ENCODE results near the gene PANK3. TPM values are rescaled to one million over a fixed set of nuclear protein-coding genes. Genes with fewer than 3 reads are reported as not detected.
"Not testable (repeated sequence)": the region's sequence is repeated elsewhere in the genome, so short reads cannot be mapped to it uniquely, and the experiment has no call there.

Gene PANK3
- total and polyA plus RNA-seq, 2 experiments from 2014 or later = 11.8 to 24.2 TPM

DNA sequence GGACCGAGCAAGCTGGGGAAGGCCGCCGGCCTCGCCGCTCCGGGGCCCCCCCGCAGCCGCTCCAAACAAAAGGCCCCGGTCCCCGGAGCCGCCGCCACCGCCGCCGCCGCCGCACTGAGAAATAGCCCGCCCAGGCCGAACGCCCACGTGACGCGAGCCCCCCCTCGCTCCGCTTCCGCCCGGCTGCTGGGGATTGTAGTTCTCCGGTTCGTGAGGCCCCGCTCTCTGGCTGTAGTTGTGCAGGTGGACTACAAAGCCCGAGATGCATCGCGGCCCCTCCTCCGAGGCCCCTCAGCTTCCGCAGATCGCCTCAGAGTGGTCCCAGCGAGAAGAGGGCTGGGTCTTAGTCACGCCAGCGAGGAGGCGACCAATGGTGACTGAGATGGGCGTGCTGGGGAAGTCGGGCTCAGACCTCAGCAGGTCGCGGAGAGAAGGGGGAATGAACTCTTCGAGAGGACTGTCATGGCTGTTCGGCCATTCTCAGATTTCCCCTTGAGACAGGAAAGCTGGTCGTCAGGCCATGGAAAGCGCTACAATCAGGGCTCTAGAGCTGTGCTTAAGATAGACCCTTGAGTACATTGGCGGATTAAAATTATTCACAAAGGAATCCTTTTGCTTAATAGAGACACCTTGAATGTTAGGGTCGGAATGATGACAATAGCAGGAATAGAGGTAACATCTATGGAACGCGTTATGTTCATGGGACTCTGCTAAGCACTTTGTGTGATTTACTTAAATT is 489 bp upstream of the PANK3 start:
- 2 to 3% methylated on average over 32 to 40 of the region's 52 CpGs for WGBS, 2 experiments (ENCODE audit: low coverage in 1 of 2, low lambda C conversion rate in 2 of 2, missing lambda C conversion rate in 2 of 2)
- peak overlapping the region; percentile 87 for H3K9ac ChIP-seq

DNA sequence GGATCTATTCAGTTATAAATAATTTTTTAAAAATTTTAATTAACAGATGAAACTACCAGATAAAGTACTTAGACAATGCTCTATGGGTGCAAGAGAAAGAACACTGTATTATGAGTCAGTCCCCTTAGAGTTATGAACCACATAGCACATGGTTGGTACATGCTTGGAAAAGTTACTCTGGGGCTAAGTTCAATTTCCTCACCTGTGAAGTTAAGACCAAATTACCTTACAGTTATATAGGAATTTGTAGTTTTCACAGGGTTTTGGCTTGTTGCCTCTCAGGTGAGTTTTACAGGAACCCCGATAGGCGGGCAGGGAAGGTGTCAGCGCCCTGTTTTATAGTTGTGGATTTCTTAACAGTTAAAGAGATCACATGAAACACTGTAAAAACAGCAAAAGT is 1.2 kb downstream of the PANK3 start:
- in situ Hi-C loops (cut with MboI) = no loop called here
- no peaks in the 10 kb centered on the region for H3K9me2 ChIP-seq (ENCODE audit: insufficient read depth)
- peak; percentile 64 for DNase-seq
- H3K27me3 ChIP-seq (replicated peaks; ENCODE audit: insufficient read depth) = no peaks in the 10 kb centered on the region
- peak overlapping the region; percentile 87 for H3K9ac ChIP-seq
- H4K20me1 ChIP-seq (ENCODE audit: insufficient read depth) = peaks cover 10% of the 10 kb centered on the region
- H3F3A ChIP-seq (ENCODE audit: insufficient read depth) = 0 out of 2 replicates have a peak, but pooled peaks cover 5% of the 10 kb centered on the region
- peak overlapping the region; percentile 97 for H3K4me2 ChIP-seq (ENCODE audit: unreplicated experiment)
- H3K9me3 ChIP-seq (ENCODE audit: low read depth) = no peaks in the 10 kb centered on the region
- peaks cover 59% of the 10 kb centered on the region for H3K79me2 ChIP-seq (ENCODE audit: insufficient read depth)
- WGBS, 2 experiments (ENCODE audit: low coverage in 1 of 2, low lambda C conversion rate in 2 of 2, missing lambda C conversion rate in 2 of 2) = 0 to 2% methylated on average over 3 of the region's 3 CpGs
- peaks cover 13% of the 10 kb centered on the region; the same call in 1 of the 2 replicates for H3K4me1 ChIP-seq (ENCODE audit: insufficient read depth)
- no peak for TF ChIP-seq EZH2 (IDR thresholded peaks at IDR 0.05; ENCODE audit: insufficient read depth, poor library complexity, severe bottlenecking)
- TF ChIP-seq EZH2phosphoT487 (IDR thresholded peaks at IDR 0.05; ENCODE audit: insufficient read depth, low read depth) = no peak
- peak overlapping the region; percentile 95 for H3K4me3 ChIP-seq
- H2AFZ ChIP-seq = peak overlapping the region; percentile 78
- H3K36me3 ChIP-seq (ENCODE audit: low read depth) = no peaks in the 10 kb centered on the region
- peak overlapping the region; percentile 79 for H3K27ac ChIP-seq

More for the DNA sequence above, 489 bp upstream of the PANK3 start:
- H3K4me1 ChIP-seq (ENCODE audit: insufficient read depth) = peaks cover 13% of the 10 kb centered on the region; the same call in 1 of the 2 replicates
- H3K27me3 ChIP-seq (replicated peaks; ENCODE audit: insufficient read depth) = no peaks in the 10 kb centered on the region
- H4K20me1 ChIP-seq (ENCODE audit: insufficient read depth) = peaks cover 10% of the 10 kb centered on the region
- 0 out of 2 replicates have a peak, but pooled peaks cover 5% of the 10 kb centered on the region for H3F3A ChIP-seq (ENCODE audit: insufficient read depth)
- H3K9me2 ChIP-seq (ENCODE audit: insufficient read depth) = no peaks in the 10 kb centered on the region
- TF ChIP-seq EZH2phosphoT487 (IDR thresholded peaks at IDR 0.05; ENCODE audit: insufficient read depth, low read depth) (no peak), EZH2 (IDR thresholded peaks at IDR 0.05; ENCODE audit: insufficient read depth, poor library complexity, severe bottlenecking) (no peak)
- in situ Hi-C loops (cut with MboI) = no loop called here
- peaks cover 44% of the 10 kb centered on the region for H3K79me2 ChIP-seq (ENCODE audit: insufficient read depth)
- H3K9me3 ChIP-seq (ENCODE audit: low read depth) = no peaks in the 10 kb centered on the region
- H3K4me3 ChIP-seq = peak overlapping the region; percentile 95
- peak; percentile 99 for DNase-seq
- no peaks in the 10 kb centered on the region for H3K36me3 ChIP-seq (ENCODE audit: low read depth)
- peak overlapping the region; percentile 99 for H2AFZ ChIP-seq
- H3K27ac ChIP-seq = peak overlapping the region; percentile 79
- peak overlapping the region; percentile 84 for H3K4me2 ChIP-seq (ENCODE audit: unreplicated experiment)

DNA sequence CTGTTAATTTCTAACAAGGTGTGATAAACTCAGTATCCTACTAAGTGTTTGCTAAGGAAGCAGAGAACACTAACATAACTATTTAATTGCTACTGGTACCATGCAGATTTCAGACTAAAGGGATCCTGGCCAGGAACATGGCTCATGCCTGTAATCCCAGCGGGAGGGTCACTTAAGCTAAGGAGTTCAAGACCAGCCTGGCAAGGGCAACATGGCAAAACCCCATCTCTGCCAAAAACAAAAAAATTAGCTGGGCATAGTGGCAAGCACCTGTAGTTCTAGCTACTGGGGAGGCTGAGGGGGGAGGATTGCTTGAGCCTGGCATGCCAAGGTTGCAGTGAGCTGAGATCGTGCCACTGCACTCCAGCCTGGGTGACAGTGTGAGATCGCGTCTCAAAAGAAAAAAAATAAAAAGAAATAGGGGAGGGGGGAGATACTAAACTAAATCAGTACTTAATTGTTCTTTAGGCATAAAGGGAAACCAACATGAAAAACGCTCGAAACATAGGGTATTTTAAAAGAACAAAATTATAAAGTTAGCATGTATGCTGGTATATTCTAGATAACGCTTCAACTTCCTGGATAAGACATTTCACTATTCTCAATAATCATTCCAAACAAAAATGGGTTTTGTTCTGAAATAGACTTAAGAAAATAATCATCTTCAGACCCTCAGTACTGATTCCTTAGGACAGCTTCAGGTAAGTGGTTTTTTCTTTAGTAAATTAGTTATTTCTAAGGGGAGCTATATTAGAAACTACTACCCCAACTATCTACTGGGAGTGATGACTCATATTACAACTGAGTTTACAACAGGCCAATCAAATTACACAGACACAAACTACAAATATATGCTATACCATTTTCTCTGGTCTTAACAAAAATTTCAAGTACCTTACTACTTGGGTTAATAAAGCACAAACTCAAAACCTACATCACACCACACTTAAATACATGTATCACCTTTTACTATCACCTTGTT is 3.5 kb downstream of the PANK3 start:
- Histone ChIP-seq H3K9me2 (ENCODE audit: insufficient read depth) (no peaks in the 10 kb centered on the region), H3F3A (ENCODE audit: insufficient read depth) (0 out of 2 replicates have a peak, but pooled peaks cover 5% of the 10 kb centered on the region), H3K27me3 (replicated peaks; ENCODE audit: insufficient read depth) (no peaks in the 10 kb centered on the region), H3K9ac (no peak overlapping the region), H2AFZ (no peak overlapping the region), H3K9me3 (ENCODE audit: low read depth) (no peaks in the 10 kb centered on the region), H3K79me2 (ENCODE audit: insufficient read depth) (peaks cover 82% of the 10 kb centered on the region), H3K4me3 (no peak overlapping the region), H3K4me2 (ENCODE audit: unreplicated experiment) (no peak overlapping the region), H3K4me1 (ENCODE audit: insufficient read depth) (peaks cover 13% of the 10 kb centered on the region; the same call in 1 of the 2 replicates), H4K20me1 (ENCODE audit: insufficient read depth) (peaks cover 10% of the 10 kb centered on the region), H3K27ac (no peak overlapping the region), H3K36me3 (ENCODE audit: low read depth) (no peaks in the 10 kb centered on the region)
- TF ChIP-seq EZH2 (IDR thresholded peaks at IDR 0.05; ENCODE audit: insufficient read depth, poor library complexity, severe bottlenecking) (no peak), EZH2phosphoT487 (IDR thresholded peaks at IDR 0.05; ENCODE audit: insufficient read depth, low read depth) (no peak)
- 97 to 98% methylated on average over 7 of the region's 7 CpGs for WGBS, 2 experiments (ENCODE audit: low coverage in 1 of 2, low lambda C conversion rate in 2 of 2, missing lambda C conversion rate in 2 of 2)
- peak; percentile 19 for DNase-seq
- in situ Hi-C loops (cut with MboI) = no loop called here

DNA sequence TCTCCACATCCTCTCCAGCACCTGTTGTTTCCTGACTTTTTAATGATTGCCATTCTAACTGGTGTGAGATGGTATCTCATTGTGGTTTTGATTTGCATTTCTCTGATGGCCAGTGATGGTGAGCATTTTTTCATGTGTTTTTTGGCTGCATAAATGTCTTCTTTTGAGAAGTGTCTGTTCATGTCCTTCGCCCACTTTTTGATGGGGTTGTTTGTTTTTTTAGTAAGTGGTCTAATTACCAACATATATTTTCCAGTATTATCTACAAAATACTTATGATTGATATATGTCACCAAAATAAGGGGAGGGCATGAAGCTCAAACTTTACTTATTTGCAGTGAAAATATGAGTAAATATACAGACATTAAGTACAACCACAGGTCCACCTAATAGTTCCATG is 5.0 kb downstream of the PANK3 start:
- H3K4me2 ChIP-seq (ENCODE audit: unreplicated experiment); H3K9me3 ChIP-seq (ENCODE audit: low read depth); H3K27ac ChIP-seq; in situ Hi-C loops (cut with MboI); H2AFZ ChIP-seq; H4K20me1 ChIP-seq (ENCODE audit: insufficient read depth); H3K9me2 ChIP-seq (ENCODE audit: insufficient read depth); H3K36me3 ChIP-seq (ENCODE audit: low read depth); H3K27me3 ChIP-seq (replicated peaks; ENCODE audit: insufficient read depth); DNase-seq; H3K9ac ChIP-seq; H3K4me1 ChIP-seq (ENCODE audit: insufficient read depth); H3K4me3 ChIP-seq; H3F3A ChIP-seq (ENCODE audit: insufficient read depth): not testable (repeated sequence)
- WGBS, 2 experiments (ENCODE audit: low coverage in 1 of 2, low lambda C conversion rate in 2 of 2, missing lambda C conversion rate in 2 of 2) = 90 to 100% methylated on average over 1 of the region's 1 CpG
- H3K79me2 ChIP-seq (ENCODE audit: insufficient read depth) = peaks cover 97% of the 10 kb centered on the region

DNA sequence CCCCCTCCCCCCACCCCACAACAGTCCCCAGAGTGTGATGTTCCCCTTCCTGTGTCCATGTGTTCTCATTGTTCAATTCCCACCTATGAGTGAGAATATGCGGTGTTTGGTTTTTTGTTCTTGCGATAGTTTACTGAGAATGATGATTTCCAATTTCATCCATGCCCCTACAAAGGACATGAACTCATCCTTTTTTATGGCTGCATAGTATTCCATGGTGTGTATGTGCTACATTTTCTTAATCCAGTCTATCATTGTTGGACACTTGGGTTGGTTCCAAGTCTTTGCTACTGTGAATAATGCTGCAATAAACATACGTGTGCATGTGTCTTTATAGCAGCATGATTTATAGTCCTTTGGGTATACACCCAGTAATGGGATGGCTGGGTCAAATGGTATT is 5.5 kb downstream of the PANK3 start:
- H4K20me1 ChIP-seq (ENCODE audit: insufficient read depth); H3K4me3 ChIP-seq; H3K9me3 ChIP-seq (ENCODE audit: low read depth); H3F3A ChIP-seq (ENCODE audit: insufficient read depth); H2AFZ ChIP-seq; H3K9me2 ChIP-seq (ENCODE audit: insufficient read depth); H3K27ac ChIP-seq; H3K4me1 ChIP-seq (ENCODE audit: insufficient read depth); DNase-seq; H3K4me2 ChIP-seq (ENCODE audit: unreplicated experiment); in situ Hi-C loops (cut with MboI); H3K27me3 ChIP-seq (replicated peaks; ENCODE audit: insufficient read depth); H3K9ac ChIP-seq; H3K36me3 ChIP-seq (ENCODE audit: low read depth): not testable (repeated sequence)
- H3K79me2 ChIP-seq (ENCODE audit: insufficient read depth) = peaks cover 99% of the 10 kb centered on the region
- 90 to 94% methylated on average over 2 to 3 of the region's 3 CpGs for WGBS, 2 experiments (ENCODE audit: low coverage in 1 of 2, low lambda C conversion rate in 2 of 2, missing lambda C conversion rate in 2 of 2)
